CD4-positive, alpha-beta T cell treated with Interleukin-6 for 4 hours (primary cell): Measurements from ENCODE around the gene ATXN7L1.

Source experiments
- DNase-seq: peaks from one replicate; pipeline ENCODE4 v3.0.0-alpha.2; 2020; ENCODE audit warnings: mixed read lengths

Gene ATXN7L1

DNA sequence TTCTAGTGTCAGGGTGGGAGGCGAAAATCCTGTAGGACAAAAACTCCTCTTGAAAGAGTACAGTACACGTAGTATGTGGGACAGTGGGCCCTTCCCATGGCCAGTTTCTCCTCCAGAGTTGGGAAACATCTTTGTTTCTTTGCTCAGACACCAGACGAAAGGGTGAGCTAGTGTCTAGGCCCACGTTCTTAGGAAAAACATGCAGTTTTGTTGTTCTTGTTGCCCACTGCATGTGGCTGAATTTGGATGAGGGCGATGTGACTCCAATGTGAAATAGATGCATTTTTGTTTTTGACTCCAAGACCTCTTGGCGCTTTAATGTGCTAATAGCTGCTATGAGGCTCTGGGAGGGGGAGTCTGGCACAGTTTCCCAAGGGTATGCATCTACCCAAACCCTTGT is 100.8 kb downstream of the ATXN7L1 start:
- no peak for DNase-seq

DNA sequence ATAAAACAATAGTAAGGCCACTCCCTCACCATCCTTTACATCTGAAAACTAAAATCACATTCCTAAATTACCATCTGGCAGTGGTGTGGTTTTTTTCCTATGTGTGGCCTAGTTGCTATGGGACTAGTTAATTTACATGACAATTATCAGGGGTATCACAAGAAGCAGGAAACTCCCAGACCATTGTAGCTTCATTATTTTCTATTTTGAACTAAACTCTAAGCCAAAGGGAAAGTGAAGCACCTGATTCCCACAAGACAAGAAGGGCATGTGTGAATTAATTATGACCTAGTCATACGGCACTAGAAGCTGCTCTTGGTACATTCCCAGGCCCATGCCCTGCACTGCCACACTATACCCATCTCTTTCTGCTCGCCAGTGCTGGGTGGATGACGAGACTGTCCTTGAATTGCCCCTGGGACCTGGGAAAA is 103.4 kb downstream of the ATXN7L1 start:
- no peak for DNase-seq

DNA sequence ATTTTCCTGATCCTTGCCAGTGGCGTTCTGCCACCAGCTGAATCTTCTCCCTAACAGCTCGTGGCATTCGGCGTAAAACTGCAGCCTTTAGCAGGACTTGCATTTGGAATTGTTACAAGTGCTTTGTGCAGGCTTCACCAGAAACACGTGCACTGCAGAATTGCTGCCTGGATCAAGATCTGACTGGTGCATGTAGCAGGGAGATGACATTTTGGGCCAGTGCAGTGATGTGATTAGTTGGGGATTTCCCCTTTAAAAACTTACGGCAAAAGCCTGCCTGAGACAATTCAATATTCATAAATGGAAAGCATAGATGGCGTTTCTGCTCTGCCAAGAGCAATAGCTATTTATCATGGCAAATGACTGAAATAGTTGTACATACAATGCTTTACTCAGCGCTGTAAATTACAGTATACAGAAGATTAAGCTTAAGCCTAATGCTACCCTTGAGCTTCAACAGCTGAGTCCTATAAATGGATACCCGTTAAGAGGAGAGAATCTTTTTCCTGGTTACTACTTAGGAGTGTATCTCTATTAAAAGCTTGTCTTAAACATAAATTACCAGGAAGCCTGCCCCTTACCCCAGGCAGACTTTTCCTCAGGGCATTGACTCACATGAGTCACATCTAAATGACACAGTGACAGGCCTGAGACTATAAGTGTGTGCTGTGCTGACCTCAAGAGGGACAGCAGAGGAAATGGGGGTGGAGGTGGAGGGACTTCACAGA is 106.3 kb downstream of the ATXN7L1 start:
- no peak for DNase-seq

DNA sequence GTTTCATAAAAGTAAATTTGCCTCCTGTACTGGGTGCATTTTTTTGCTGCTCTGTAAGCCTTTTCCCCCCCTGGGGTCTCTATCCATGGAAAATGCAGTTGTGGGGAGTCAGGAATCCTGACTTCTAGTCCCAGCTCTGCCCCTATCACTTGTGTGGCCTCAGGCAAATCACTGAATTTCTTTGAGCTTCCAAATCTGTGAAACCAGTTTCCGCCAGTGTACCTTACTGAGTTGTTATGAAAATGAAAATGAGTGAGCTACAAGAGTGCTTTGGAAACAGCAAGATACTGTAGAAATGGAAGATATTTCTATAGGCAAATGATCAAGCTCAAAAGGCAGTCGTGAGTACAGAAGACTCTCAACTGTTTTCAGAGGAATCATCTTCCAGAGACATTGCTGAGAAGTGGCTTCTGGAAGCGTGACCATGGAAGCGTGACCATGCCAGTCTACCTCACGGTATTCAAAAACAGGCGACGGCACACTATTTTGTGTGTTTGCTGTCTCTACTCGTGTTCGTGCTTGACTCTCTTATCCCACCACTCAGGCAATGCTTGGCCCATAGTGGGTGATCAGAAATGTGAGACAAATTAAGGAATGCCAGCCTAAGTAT is 107.4 kb downstream of the ATXN7L1 start:
- no peak for DNase-seq

DNA sequence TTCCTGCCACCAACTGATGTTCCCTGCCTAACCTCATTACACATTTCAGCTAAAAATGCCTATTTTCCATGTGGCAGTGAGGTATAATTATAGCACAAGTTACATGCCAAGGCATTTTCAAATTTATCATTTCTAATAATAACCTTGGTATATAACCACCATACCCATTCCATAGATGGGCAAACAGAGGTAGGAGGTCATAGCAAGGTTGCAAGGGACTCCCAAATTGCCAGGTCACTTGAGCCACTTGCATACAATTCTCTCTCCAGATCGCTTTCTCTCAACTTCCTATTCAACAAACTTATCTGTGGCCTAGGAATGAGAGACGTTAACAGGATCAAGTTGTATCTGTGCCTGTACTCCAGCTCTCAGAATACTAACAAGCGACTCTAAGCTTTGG is 108.3 kb downstream of the ATXN7L1 start:
- DNase-seq: no peak

DNA sequence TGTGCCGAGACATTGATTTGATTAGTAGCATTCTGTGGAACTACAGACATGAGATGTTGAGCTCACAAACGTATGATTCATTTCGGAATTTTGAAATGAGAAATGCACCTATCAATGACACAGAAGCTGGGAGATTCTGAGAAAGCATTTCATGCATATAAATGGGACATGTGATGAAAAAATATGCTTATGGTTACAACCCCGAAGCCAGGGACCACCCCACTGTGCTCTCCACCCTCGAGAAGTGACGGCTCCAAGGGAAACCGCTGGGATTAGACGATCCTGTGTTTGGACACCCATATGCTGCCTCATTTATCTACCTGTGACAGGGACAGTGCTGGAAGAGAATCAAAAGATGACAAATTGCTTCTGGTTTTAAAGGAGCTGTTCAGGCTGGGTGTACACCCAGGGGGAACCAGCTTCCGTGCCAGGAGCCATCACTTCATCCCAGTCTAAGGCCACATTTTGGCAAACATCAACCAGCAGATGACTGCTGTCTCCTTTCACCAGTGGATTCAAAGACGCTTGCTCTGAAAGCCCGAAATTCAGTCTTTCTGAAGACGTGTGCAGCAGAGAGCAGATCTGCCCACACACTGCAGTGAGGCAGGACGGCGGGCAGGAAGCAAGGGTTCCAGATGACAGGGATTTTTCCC is 109.9 kb downstream of the ATXN7L1 start:
- no peak for DNase-seq

DNA sequence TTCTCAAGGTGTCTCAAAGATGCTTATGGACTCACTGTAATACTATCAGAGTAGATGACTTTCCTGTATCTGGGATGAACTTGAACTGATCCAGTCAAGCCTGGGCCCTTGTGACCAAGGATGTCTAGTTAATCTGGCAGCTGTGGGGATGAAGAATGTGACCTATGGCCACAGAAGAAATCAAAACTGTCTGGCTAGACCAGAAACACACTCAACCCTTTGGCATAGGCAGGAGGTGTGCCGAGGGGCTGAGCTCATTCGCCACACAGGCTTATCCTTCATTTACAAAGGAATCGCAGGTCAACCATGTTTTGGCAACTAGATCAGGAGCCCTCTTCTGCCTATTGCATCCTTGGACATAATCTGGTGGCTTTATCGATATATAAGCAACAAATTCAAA is 110.6 kb downstream of the ATXN7L1 start:
- no peak for DNase-seq

DNA sequence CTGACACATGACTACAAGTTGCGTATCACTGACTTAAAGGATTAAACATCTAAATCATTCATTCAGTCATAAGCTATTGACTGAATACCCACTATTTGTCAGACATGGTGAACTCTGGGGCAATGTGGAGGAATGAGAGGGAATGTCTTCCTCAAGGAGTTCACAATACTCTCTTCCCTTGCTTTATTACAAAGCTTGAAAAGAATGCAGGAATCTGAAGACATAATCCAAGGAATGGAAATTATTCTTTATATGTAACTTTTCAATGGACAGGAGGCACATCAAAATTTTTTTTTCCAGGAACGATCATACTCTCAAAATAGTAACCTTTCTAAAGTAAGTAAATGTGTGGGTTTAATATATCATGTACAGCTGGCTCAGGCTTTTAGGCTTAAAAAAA is 111.9 kb downstream of the ATXN7L1 start:
- no peak for DNase-seq

DNA sequence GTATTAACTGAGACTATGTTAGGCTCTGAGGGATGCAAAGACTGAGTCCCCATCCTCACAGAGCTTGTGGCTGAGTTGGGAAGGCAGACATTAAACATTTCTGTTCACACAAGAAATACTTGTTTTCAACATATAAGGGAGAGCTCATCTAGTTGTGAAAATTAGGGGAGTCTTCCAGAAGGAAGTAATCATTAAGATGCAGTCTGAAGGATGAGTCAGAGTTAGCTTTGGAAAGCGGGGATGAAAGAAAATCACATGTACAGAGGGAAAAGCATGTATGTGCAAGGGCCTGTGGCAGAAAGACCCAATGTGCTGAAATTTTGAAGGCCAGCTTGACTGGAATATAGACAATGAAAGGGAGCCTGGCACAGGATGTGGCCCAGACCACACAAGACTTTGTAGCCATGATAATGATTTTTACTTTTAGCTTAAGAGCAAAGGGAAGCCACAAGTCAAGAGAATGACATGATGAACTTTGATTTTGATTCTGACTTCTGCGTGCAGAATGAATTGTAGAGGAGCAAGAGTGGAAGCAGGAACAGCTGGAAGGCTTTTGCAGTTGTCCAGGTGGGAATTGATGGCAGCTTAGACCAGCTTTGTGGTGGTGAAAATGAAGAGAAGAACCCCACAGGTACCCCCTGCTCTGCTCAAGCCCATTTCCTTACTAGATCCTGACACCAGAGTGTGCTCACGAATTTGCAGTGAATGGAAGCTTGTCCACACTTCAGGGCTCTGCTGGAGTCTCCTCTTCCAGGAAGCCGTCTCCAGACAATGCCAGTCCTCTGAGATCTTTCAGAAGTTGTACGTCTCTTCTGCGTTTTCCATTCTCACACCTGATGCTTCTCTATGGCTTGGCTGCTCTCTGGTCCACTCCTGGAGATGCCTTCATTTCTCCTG is 115.6 kb downstream of the ATXN7L1 start:
- peak; percentile 34 for DNase-seq

DNA sequence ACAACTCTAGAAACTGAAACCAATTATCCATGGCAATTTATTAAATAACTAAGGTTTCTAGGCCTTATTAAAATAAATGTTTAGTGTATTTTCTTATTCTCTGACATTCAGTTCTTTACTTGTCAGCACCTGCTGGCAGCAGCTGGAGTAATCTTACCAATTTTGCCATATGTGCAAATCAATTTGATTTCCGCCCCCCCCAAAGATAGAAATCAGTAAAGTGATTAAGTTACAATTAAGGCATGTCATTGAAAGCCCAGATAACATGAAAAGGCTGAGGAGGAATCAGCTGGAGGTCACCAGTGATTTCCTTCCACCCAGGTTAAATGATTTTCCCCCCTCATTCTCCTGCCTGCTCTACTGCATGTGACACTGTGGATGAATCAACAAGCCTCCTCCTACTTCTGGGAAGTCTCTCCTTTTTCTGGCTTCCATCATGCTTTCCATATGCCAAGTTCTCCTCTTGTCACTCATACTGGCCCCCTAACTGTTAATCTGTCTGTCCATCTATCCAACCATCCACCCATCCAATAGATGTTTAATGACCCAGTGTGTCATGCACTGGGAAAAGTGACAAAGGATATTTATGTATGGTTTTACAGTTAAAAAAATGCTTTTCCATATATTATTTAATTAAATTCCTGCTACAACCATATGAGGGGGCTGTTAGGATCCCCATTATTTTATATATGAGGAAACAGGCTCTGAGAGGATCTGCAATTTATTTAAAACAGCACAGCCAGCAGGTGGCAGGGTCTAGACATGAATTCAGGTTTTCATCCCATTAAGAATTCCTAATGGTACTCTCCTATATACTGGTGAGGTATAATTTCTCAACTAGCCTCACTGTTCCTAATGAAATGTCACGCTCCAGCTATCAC is 116.5 kb downstream of the ATXN7L1 start:
- DNase-seq: peak; percentile 56

DNA sequence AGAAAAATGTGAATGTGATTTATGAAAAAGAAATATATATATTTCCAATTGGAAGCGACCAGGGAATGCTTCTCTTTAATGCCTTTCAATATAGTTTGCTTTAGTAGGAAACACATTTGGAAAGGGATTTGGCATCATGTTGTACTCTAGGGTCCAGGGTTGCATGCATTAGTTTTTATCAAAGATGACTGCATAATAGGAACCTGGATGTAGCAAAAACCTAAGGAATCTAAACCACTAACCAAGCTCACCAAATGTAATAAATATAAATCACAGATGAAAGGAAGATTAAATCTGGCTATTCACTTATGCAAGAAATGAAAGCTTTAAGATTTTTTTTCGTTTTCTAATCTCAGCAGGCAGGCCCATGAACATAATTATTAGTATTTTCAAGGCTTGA is 120.0 kb downstream of the ATXN7L1 start:
- no peak for DNase-seq

DNA sequence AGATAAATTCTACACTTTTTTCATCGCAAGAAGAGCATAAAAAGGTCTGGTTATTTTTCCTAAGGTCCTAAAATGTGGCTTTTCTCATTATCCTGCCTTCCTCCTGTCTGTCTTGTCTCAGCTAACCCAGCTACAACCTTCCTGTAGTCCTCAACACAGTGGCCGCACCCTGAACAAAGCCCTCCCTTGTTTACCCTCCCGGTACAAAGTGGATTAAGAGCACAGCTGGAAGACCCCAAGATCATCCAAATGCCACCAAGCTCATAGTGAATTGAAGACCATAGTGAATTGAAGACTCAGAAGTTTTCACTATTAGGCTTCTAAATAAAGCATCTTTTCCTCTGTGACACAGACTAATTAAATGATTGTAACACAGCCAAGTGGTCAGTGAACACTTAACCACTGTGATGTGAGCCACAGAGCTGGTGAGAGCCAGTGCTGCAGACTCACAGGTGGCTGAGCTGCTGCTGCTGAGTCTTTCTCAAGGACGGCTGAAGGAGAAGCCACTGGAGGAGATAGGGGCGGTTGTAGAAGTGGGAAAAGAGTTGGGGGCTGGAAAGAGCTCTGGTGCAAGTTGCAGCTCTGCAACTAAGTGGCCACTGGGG is 123.6 kb downstream of the ATXN7L1 start:
- no peak for DNase-seq

DNA sequence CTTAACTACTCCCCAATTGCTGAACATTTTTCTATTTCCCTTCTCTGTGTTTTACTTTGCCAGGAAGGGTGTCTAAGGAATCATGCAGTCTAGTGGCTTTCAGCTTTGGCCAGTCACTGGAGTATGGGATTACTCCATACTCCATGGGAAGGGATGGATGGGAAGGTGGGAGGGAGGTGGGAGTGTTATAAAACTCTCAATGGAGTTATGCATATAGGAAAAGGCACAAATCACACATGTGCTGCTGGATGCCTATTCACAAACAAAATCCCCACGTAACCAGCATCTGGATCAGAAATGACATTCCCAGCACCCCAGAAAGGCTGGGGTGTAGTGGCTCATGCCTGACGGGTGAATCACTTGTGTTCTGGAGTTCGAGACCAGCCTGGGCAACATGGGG is 125.3 kb downstream of the ATXN7L1 start:
- no peak for DNase-seq

DNA sequence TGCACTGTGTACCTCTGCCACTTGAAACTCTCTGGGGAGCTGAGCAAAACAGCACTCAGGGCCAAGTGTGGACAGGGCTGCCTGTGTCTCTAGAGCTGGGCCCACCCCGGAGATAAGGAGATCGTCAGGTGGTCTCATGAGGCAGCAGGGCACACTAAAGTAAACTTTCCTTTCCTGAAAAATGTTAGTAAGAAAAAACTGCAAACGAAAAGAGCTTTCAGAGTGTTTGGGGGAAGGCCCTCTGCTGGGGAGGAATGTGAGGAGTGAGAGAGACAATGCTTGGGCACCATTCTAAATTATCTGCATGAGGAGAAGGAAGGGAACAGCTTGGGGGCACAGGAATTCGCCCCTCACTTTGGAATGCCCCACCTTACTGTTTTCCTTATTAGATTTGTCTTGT is 127.7 kb downstream of the ATXN7L1 start:
- DNase-seq: no peak

DNA sequence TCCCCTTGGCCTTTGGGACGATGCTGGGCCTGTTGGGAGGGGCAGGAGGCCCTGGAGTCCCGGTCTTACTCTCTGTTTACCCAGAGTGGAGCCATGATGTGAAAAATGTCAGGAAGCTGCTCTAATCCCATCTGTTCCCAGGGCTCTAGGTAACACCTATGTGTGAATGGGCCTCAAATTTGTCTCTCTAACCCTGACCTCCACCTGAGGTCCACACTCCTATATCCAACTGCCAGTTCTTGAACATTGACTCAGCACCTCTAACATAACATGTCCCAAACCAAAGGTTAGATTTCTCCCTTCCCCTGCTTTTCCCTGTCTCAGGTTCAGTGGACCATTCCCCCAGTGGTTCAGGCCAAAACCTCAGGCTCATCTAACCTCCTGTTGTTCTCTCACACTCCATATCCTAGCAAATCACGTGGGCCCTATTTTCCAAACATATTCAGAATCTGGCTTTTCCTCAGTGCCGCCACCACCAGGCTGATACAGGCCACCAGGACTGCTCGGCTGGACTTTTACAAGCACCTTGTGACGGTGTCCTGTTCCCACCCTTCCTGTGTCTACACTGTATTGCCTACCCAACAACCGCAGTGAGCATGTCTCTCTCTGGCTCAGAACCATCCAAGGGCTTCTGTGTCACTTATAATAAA is 130.6 kb downstream of the ATXN7L1 start:
- DNase-seq: no peak

DNA sequence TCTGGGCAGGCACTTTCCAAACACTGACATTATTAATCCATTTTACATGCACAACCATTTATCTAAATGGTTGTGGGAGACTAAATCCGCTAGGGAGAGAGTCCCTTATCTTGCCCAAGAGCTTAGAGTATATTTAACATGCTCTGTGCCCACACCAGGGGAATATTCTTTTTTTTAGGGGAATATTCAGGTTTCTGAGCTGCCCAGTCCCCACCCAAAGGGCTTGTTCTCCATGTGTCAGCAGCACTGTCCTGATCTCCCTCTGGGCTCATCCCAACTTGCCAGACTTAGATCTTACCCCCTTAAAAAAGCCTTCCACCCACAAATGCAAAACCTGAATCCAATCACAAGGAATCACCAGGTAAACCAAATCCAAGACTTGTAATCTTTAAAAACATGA is 132.1 kb downstream of the ATXN7L1 start:
- DNase-seq: no peak

DNA sequence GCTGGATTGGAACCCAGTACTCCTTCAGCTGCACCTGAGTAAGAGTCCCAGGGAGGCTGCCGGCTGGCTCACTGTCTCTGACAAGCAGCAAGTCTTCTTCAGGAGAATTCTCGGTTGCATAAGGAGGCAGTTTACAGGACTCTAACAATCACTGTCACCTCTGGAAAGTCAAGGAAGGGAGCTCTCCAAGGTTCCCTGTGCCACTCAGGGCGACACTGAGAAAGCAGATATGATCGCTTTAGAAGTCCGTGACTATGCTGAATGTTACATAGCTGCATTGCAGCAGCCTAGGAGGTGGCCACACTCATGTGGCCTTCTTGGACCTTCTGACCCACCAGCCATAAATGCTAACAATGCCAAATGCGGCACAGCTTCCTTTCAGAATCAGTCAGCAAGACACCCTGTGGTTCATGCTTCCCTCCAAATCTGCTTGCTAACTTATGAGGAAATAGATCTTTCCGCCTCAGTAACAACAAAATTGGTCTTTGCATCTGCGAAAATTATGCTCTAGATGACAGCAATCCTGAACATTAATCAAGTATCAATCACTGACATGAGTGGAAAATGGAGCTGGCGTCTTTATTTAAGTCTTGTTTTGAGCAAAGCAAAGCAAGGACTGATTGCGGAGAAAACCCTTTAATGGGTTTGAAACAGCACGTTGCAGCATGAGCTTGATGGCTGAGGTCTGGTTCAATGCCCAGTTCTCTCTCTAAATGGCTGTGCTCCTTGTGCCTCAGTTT is 132.9 kb downstream of the ATXN7L1 start:
- DNase-seq: no peak

DNA sequence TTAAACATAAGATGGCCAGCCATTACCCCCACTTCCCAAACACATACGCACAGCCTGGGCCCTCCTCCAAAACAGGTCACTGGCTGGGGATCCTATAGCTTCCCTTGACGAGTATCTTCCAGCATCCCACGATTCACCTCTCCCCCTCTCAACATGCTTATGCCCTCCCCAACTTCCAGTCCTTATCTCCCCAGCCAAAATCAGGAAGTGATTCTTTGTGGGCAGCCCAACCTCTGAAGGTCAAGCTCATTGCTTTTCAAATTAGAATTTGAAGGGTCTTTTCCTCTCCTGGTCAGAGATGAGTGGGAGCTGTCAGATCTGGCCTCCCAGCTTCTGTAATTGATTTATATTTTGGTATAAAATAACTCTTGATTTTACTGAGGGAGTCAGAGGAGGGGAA is 133.6 kb downstream of the ATXN7L1 start:
- no peak for DNase-seq

DNA sequence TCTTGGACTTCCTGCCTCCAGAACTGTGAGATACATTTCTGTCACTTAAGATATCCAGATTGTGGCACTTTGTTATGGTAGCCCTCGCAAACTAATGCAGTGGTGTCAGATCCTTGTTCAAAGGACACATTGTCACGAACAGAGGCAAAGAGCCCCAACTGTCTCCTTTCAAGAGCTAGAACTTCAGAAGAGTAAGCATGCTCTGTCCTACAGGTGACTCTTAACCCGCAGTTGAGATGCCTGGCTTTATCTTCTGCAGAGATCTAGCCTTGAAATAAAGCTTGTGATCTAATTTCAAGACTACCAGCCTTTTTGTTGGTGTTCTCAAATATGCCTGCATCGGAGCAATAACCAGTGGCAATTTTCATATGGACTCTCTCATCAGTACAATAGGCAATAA is 134.4 kb downstream of the ATXN7L1 start:
- DNase-seq: no peak

DNA sequence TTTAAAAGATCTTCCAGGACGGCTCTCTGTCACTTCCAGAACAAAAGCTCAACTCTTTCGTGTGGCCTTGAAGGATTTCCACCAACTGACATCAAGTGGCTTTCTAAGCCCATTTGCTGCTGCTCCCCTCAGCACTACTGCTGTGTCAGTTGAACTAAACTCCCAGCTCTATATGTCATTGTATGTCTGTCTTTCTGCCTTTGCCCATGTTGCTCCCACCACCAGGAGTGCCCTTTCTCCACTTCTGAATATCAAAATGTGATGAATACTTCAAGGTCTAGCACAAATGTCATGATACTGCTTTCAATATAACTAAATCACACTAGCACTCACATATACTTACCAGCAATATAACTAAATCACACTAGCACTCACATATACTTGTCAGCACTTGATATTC is 138.3 kb downstream of the ATXN7L1 start:
- no peak for DNase-seq

DNA sequence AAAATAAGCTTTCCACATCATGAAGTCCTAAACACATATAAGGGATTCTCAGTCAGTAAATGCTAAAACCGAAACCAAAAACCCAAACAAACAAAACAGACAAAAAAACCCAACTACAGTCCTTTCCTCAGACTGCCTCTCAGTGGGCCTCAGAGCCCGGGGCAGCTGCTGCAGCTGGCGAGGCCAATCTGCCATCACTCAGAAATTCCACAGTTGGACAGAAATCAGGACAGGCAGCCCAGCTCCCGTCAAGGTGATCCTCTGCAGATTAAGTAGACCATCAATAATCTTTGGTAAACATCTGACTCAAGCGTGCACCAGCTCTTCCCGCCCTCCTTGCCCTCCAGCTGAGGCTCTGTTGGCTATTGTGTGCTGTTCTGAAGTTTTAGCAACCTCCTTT is 142.2 kb downstream of the ATXN7L1 start:
- no peak for DNase-seq
